Cardiac fibroblast (primary cell): Measurements from ENCODE around the gene STAT5B.

ENCODE experiments used
- DNase-seq, 2 donors: peaks; one replicate each; pipeline versions ENCODE4 v3.0.0 to v3.0.0-alpha.2; 2010; ENCODE audit warnings: low read depth in 2 of 2
- H3K4me3 ChIP-seq, 2 donors: replicated peaks in 1 of 2; 1 replicate in 1 of 2; 2 replicates in 1 of 2; pipeline ENCODE4 v1.5.1; 2011; ENCODE audit warnings: low read depth in 2 of 2, low read length in 2 of 2, mild to moderate bottlenecking in 2 of 2, moderate library complexity in 1 of 2
- CTCF ChIP-seq: IDR thresholded peaks from one replicate; pipeline ENCODE4 v1.5.1; 2011; ENCODE audit warnings: low read depth, mild to moderate bottlenecking, low read length, inconsistent platforms

Gene STAT5B

GRCh38 chr17:42287977-42288802 is 12.0 kb upstream of the STAT5B start, which contains the start of gene STAT5A:
Gene STAT5A (plus strand): TSS chr17:42288498. CDS start chr17:42289412, 914 bp downstream.
- peak; percentile 79 to 93 for DNase-seq
- peak within 1 kb of the TSS; percentile 50 to 55 for H3K4me3 ChIP-seq
- TF ChIP-seq CTCF: no peak

GRCh38 chr17:42287305-42287976 is 11.2 kb upstream of the STAT5B start:
- H3K4me3 ChIP-seq: peak overlapping the region; percentile 50 to 55
- TF ChIP-seq CTCF: no peak
- peak in 1 of 2 donors; percentile 74 for DNase-seq

GRCh38 chr17:42286411-42287221 is 10.4 kb upstream of the STAT5B start:
- no peak for DNase-seq
- no peak for TF ChIP-seq CTCF
- no peak overlapping the region for H3K4me3 ChIP-seq

GRCh38 chr17:42285346-42286050 is 9.3 kb upstream of the STAT5B start:
- TF ChIP-seq CTCF: no peak
- no peak for DNase-seq

GRCh38 chr17:42284566-42284965 is 8.4 kb upstream of the STAT5B start:
- H3K4me3 ChIP-seq: no peak overlapping the region
- no peak for TF ChIP-seq CTCF
- DNase-seq: no peak

More at GRCh38 chr17:42285346-42286050, 9.3 kb upstream of the STAT5B start:
- H3K4me3 ChIP-seq: no peak overlapping the region

- no peak for DNase-seq
- no peak for TF ChIP-seq CTCF
- H3K4me3 ChIP-seq: no peak overlapping the region
These were observed 7.8 kb upstream of the STAT5B start for GRCh38 chr17:42284024-42284369.
